ENCODE measurements around the gene PRKAG2. TPM values are rescaled to one million over a fixed set of nuclear protein-coding genes. Genes with fewer than 3 reads are reported as not detected.

The PRKAG2 gene
- total and polyA plus RNA-seq, 2 of the 8 experiments (the other 6 are each of a cell fraction or from before 2014, with no cell fraction given): 7.5 to 18.1 TPM

DNA sequence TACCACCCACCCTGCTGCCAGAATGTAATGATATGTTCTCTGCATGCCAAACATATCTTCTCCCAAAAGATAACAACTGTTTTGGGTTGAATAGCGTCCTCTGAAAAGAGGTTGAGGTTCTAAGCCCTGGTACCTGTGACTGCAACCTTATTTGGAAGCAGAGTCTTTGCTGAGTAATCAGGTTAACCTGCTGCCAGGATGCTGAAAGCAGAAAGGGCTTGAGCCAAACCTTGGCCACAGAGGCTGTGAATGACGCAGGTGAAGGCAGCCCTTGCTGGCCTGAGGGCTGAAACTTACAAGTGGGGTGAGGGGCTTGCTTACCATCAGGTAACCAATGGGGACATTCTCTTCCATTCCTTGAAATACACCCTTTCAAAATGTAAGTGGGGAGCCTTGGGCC is 205.4 kb downstream of the PRKAG2 start:
- Histone ChIP-seq H2BK12ac (ENCODE audit: low read depth, low read length) (no peak overlapping the region), H3K4ac (replicated peaks; ENCODE audit: insufficient read length, low read depth, low read length) (no peak overlapping the region), H3K4me2 (ENCODE audit: insufficient read depth in 1 of 2, low read depth in 2 of 2, low read length in 2 of 2) (no peak overlapping the region), H3K36me3 (ENCODE audit: control insufficient read depth in 2 of 4, insufficient read depth in 4 of 4, low read length in 3 of 4) (no peaks in the 10 kb centered on the region), H3K18ac (ENCODE audit: extremely low read depth, low read length) (no peak overlapping the region), H4K91ac (replicated peaks; ENCODE audit: insufficient read length, low read length) (no peak overlapping the region), H2BK20ac (ENCODE audit: low read length) (no peak overlapping the region), H3K23ac (ENCODE audit: insufficient read length) (no peak overlapping the region), H3K14ac (ENCODE audit: insufficient read length) (no peak overlapping the region), H3K4me1 (replicated peaks in 1 of 4; ENCODE audit: control insufficient read depth in 3 of 4, insufficient read depth in 4 of 4, low read length in 3 of 4) (peaks cover 0 to 6% (median 2%) of the 10 kb centered on the region in 4 experiments; a peak in 3 of 7 replicates), H3K4me3 (ENCODE audit: extremely low read depth in 1 of 4, insufficient read depth in 2 of 4, low read depth in 3 of 4, low read length in 4 of 4) (no peak overlapping the region), H3K79me1 (ENCODE audit: low read depth, low read length) (no peaks in the 10 kb centered on the region), H4K8ac (ENCODE audit: extremely low read depth, insufficient read depth, low read length) (peak overlapping the region; percentile 54; the same call in 1 of the 2 replicates), H4K5ac (ENCODE audit: insufficient read length, low read depth, low read length) (no peak overlapping the region), H3K27ac (ENCODE audit: low read depth, low read length) (no peak overlapping the region), H3K9me3 (ENCODE audit: insufficient read depth in 2 of 2, low read depth in 1 of 2, low read length in 1 of 2) (0 out of 4 replicates have a peak, but pooled peaks cover 0 to under 1% of the 10 kb centered on the region in 2 experiments), H3K56ac (replicated peaks; ENCODE audit: insufficient read length, low read depth, low read length) (no peak overlapping the region), H3K27me3 (replicated peaks in 1 of 4; ENCODE audit: control insufficient read depth in 3 of 4, extremely low read depth in 1 of 4, insufficient read depth in 3 of 4, low read length in 3 of 4) (no peaks in the 10 kb centered on the region), H3K23me2 (ENCODE audit: low read depth, low read length) (no peaks in the 10 kb centered on the region), H2BK5ac (ENCODE audit: low read depth, low read length) (no peak overlapping the region), H2AK5ac (ENCODE audit: low read depth, low read length) (no peak overlapping the region), H3K79me2 (ENCODE audit: control insufficient read depth in 1 of 2, insufficient read depth in 2 of 2, low read length in 2 of 2) (no peaks in the 10 kb centered on the region), H2BK15ac (ENCODE audit: low read length) (no peak overlapping the region), H4K20me1 (replicated peaks in 1 of 2; ENCODE audit: control insufficient read depth in 1 of 2, insufficient read depth in 2 of 2, low read length in 2 of 2) (no peaks in the 10 kb centered on the region), H3K9ac (replicated peaks in 1 of 4; ENCODE audit: extremely low read depth in 1 of 4, low read depth in 3 of 4, low read length in 3 of 4) (no peak overlapping the region), H2BK120ac (replicated peaks; ENCODE audit: low read depth, low read length) (no peak overlapping the region), H2AFZ (ENCODE audit: low read length) (0 out of 2 replicates have a peak overlapping the region, but pooled peaks have one; percentile 17)
- 64% methylated on average over 2 of the region's 2 CpGs; no CpG with 5 or more reads in 1 of the 2 experiments for WGBS, 2 experiments (ENCODE audit: extremely low coverage in 1 of 2, insufficient coverage in 1 of 2, insufficient read length in 1 of 2, insufficient replicate concordance in 2 of 2, low coverage in 1 of 2, low lambda C conversion rate in 2 of 2, missing lambda C conversion rate in 1 of 2)
- DNase-seq (ENCODE audit: low read depth in 1 of 2, low spot score in 2 of 2) (peak in 1 of 2 experiments; percentile 36), FAIRE-seq (no peak)
- peak; percentile 53; the same call in 1 of the 2 replicates for TF ChIP-seq SRF (IDR thresholded peaks at IDR 0.05; ENCODE audit: low read depth, low read length)
- TF ChIP-seq, protein P1, sequence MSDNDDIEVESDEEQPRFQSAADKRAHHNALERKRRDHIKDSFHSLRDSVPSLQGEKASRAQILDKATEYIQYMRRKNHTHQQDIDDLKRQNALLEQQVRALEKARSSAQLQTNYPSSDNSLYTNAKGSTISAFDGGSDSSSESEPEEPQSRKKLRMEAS (IDR thresholded peaks at IDR 0.05): no peak
- TF ChIP-seq MAFK (IDR thresholded peaks at IDR 0.05; ENCODE audit: low read depth, low read length): peak; percentile 53; the same call in 1 of the 2 replicates
- TF ChIP-seq BACH1 (IDR thresholded peaks at IDR 0.05; ENCODE audit: low read length): no peak
- ChIA-PET CTCF (ENCODE audit: partially characterized antibody) (interaction anchor here (0.6 to 1.5 kb wide), 3 partner anchors 26 to 371 kb away, joined by 3 read pairs; no protein-coding TSS in a partner anchor), POLR2A (ENCODE audit: partially characterized antibody) (interaction anchor here (0.6 kb wide), 2 partner anchors 88 to 1474 kb away, joined by 3 to 4 read pairs; no protein-coding TSS in a partner anchor)

Measured in H1 (cell line).